ENCODE results near the gene ZBTB21.

- no peak for TF ChIP-seq CTCF (IDR thresholded peaks at IDR 0.05; ENCODE audit: low read depth, low read length, poor library complexity, severe bottlenecking)
- no peak for TF ChIP-seq EZH2phosphoT487 (IDR thresholded peaks at IDR 0.05; ENCODE audit: borderline replicate concordance, low read length)
Observed at GRCh38 chr21:41945982-41946381, 64.2 kb downstream of the ZBTB21 start.

All from DOHH2 (cell line).